Smooth muscle cell (in vitro differentiated cells): ENCODE data around the gene FOXL3. TPM values are rescaled to one million over a fixed set of nuclear protein-coding genes. Genes with fewer than 3 reads are reported as not detected.

Experiments
- DNase-seq: peaks from one replicate; lab custom pipeline; 2025; ENCODE audit not compliant: unreplicated experiment; lab: John Stamatoyannopoulos, UW
- H2AFZ ChIP-seq: fragments of 200-600 bp; sonication (generic); 2 replicates; pipeline ENCODE4 v1.6.0; 2016; ENCODE audit warnings: antibody characterized with exemption, low read depth, mild to moderate bottlenecking
- H3F3A ChIP-seq: fragments of 200-600 bp; sonication (generic); 2 replicates; pipeline ENCODE4 v1.6.0; 2017; ENCODE audit warnings: antibody characterized with exemption, low read depth
- H3K27ac ChIP-seq: fragments of 200-600 bp; sonication (generic); 2 replicates; pipeline ENCODE4 v1.5.1; 2016; ENCODE audit warnings: low read depth, mild to moderate bottlenecking
- H3K27me3 ChIP-seq: fragments of 200-600 bp; sonication (generic); 2 replicates; pipeline ENCODE4 v1.6.1; 2016; ENCODE audit warnings: low read depth, mild to moderate bottlenecking
- H3K36me3 ChIP-seq: fragments of 200-600 bp; sonication (generic); 2 replicates; pipeline ENCODE4 v1.5.1; 2016; ENCODE audit warnings: low read depth
- H3K4me1 ChIP-seq: fragments of 200-600 bp; sonication (generic); 2 replicates; pipeline ENCODE4 v1.5.1; 2016; ENCODE audit warnings: low read depth
- H3K4me2 ChIP-seq: fragments of 200-600 bp; sonication (generic); 2 replicates; pipeline ENCODE4 v1.6.0; 2016; ENCODE audit warnings: mild to moderate bottlenecking
- H3K4me3 ChIP-seq: fragments of 200-600 bp; sonication (generic); 2 replicates; pipeline ENCODE4 v1.5.1; 2016; ENCODE audit warnings: mild to moderate bottlenecking
- H3K79me2 ChIP-seq: fragments of 200-600 bp; sonication (generic); 2 replicates; pipeline ENCODE4 v1.6.0; 2016; ENCODE audit warnings: low read depth, mild to moderate bottlenecking
- H3K9ac ChIP-seq: fragments of 200-600 bp; sonication (generic); 2 replicates; pipeline ENCODE4 v1.6.0; 2016; ENCODE audit warnings: low read depth
- H3K9me3 ChIP-seq: fragments of 200-600 bp; sonication (generic); replicated peaks from 2 replicates; pipeline ENCODE4 v1.5.1; 2016; ENCODE audit warnings: low read depth
- H4K20me1 ChIP-seq: fragments of 200-600 bp; sonication (generic); 2 replicates; pipeline ENCODE4 v1.6.0; 2016; ENCODE audit warnings: low read depth
- WGBS: methylation state at CpG from one replicate; pipeline ENCODE4 v1.1.7; 2016; ENCODE audit warnings: low lambda C conversion rate; 5-methylcytosine and 5-hydroxymethylcytosine counted together
- polyA plus RNA-seq: library from polyadenylated mRNA; unstranded; fragments of >200 nt; fragmentation: Nextera tagmentation; extraction: Ambion mirVana; gene quantifications from 2 replicates; pipeline ENCODE4 v1.2.1, GENCODE V29; 2016
- total RNA-seq: library from RNA; depleted of rRNA; stranded (reverse); fragments of >200 nt; gene quantifications from 2 replicates; pipeline ENCODE4 v1.2.3, GENCODE V29; 2014
- TF ChIP-seq, protein P1 (sequence below): fragments of 200-600 bp; sonication (generic); IDR thresholded peaks from 2 replicates; pipeline ENCODE4 v1.5.1; 2017; ENCODE audit warnings: borderline replicate concordance, mild to moderate bottlenecking, antibody characterized with exemption; ENCODE audit not compliant: insufficient read depth, poor library complexity, severe bottlenecking

Gene FOXL3
- total and polyA plus RNA-seq, 2 experiments from 2014 or later = not detected

DNA sequence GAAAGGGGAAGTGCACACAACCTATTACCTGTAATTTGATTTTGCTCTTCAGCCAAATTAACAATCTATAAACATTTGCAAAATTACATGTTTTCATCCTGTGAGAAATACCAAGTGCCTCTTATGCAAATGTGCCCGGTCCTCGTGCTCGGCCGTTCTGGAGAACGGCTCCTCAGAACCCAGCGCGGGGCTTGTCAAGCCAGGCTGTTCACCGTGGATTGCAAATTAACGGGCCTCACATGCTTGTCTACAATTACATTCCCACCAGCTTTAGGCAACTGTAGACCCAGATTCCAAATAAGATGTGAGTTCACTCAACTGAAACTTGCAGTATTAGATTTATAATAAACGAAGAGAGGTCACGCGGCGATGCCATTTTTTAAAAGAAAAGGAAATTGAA lies 8.8 kb downstream of the FOXL3 start:
- no peak for DNase-seq
- H3K4me3 ChIP-seq = no peak overlapping the region
- no peaks in the 10 kb centered on the region for H3K9me3 ChIP-seq
- WGBS = 85% methylated on average over 13 of the region's 13 CpGs
- H2AFZ ChIP-seq = no peak overlapping the region
- H3K27me3 ChIP-seq = no peaks in the 10 kb centered on the region
- no peak overlapping the region for H3K9ac ChIP-seq
- TF ChIP-seq, protein P1, sequence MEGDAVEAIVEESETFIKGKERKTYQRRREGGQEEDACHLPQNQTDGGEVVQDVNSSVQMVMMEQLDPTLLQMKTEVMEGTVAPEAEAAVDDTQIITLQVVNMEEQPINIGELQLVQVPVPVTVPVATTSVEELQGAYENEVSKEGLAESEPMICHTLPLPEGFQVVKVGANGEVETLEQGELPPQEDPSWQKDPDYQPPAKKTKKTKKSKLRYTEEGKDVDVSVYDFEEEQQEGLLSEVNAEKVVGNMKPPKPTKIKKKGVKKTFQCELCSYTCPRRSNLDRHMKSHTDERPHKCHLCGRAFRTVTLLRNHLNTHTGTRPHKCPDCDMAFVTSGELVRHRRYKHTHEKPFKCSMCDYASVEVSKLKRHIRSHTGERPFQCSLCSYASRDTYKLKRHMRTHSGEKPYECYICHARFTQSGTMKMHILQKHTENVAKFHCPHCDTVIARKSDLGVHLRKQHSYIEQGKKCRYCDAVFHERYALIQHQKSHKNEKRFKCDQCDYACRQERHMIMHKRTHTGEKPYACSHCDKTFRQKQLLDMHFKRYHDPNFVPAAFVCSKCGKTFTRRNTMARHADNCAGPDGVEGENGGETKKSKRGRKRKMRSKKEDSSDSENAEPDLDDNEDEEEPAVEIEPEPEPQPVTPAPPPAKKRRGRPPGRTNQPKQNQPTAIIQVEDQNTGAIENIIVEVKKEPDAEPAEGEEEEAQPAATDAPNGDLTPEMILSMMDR = no peak
- no peak overlapping the region for H3K4me2 ChIP-seq
- no peaks in the 10 kb centered on the region for H3K79me2 ChIP-seq
- H3F3A ChIP-seq = no peaks in the 10 kb centered on the region
- H4K20me1 ChIP-seq = no peaks in the 10 kb centered on the region
- H3K36me3 ChIP-seq = no peaks in the 10 kb centered on the region
- H3K4me1 ChIP-seq = no peaks in the 10 kb centered on the region
- no peak overlapping the region for H3K27ac ChIP-seq

DNA sequence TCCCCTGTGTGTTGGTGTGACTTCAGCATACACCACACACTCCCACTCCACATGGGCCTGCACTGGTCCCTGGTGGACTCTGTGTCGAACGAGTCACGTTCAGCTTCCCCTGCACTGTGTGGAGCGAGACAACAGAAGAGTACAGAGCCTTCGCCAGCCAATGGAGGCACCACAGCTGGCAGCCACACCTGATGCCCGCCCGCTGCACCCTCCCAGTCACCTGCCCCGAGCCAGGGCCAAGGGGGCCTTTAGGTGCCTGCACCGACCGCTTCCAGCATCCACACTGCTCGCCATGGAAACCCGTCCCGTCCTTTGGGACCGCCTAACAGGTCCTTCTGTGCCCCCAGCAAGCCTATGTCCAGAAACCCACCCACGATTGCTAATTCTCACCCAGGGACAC lies 9.2 kb downstream of the FOXL3 start:
- H3K9ac ChIP-seq = no peak overlapping the region
- TF ChIP-seq, protein P1 = no peak

DNA sequence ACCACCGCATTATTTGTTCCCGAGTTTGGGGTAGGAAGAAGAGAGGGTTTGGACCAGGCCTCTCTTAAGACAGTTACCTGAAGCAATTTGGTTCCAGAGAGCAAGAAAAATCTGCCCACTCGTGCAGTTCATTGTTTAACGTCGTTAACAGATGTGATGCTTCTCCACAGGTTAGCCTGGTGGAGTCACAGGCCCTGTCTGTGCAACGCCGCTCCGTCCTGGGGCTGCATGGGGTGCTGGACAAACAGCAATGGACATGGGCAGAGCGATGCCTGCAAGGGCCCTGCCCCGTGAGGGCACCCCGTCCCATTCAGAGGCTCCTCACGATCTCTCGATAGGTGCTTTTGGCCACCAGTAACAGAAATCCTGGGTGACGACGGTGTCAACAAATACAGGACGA lies 9.7 kb downstream of the FOXL3 start:
- no peaks in the 10 kb centered on the region for H3K4me1 ChIP-seq
- 94% methylated on average over 16 of the region's 16 CpGs for WGBS
- H3K27me3 ChIP-seq = no peaks in the 10 kb centered on the region
- H2AFZ ChIP-seq = no peak overlapping the region
- no peaks in the 10 kb centered on the region for H3F3A ChIP-seq
- H3K36me3 ChIP-seq = no peaks in the 10 kb centered on the region
- no peak overlapping the region for H3K4me3 ChIP-seq
- H3K27ac ChIP-seq = no peak overlapping the region
- no peak for DNase-seq
- H3K9me3 ChIP-seq = no peaks in the 10 kb centered on the region
- H4K20me1 ChIP-seq = no peaks in the 10 kb centered on the region
- no peaks in the 10 kb centered on the region for H3K79me2 ChIP-seq
- no peak overlapping the region for H3K9ac ChIP-seq
- no peak overlapping the region for H3K4me2 ChIP-seq
- TF ChIP-seq, protein P1 = no peak

More for the DNA sequence above, 9.2 kb downstream of the FOXL3 start:
- no peaks in the 10 kb centered on the region for H3K4me1 ChIP-seq
- no peaks in the 10 kb centered on the region for H3K9me3 ChIP-seq
- H2AFZ ChIP-seq = no peak overlapping the region
- H3K79me2 ChIP-seq = no peaks in the 10 kb centered on the region
- 97% methylated on average over 14 of the region's 15 CpGs for WGBS
- DNase-seq = no peak
- H3K27ac ChIP-seq = no peak overlapping the region
- H3K27me3 ChIP-seq = no peaks in the 10 kb centered on the region
- H3K36me3 ChIP-seq = no peaks in the 10 kb centered on the region
- H3K4me3 ChIP-seq = no peak overlapping the region
- no peaks in the 10 kb centered on the region for H4K20me1 ChIP-seq
- H3F3A ChIP-seq = no peaks in the 10 kb centered on the region
- H3K4me2 ChIP-seq = no peak overlapping the region

DNA sequence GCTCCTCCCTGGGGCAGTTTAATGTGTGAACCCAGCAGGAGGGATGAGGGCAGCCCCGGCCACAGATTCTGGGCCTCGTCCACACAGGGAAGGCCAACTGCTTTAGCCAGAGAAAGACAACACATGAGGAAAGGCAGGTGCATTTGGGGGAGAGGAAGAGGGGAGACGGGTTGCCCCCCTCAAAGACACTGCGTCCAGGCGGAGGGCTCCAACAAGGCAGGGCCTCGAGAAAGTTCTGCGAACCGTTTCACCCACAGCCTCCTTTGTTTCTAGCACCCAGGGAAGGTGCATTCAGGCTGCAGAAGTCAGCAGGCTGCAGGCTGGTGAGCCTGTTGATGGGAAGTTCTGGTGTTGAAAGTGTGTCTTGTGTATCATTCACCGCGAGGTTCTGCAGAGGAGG lies 10.1 kb downstream of the FOXL3 start:
- no peak overlapping the region for H2AFZ ChIP-seq
- TF ChIP-seq, protein P1 = no peak
- H3K27ac ChIP-seq = no peak overlapping the region
- no peaks in the 10 kb centered on the region for H4K20me1 ChIP-seq
- H3K4me3 ChIP-seq = no peak overlapping the region
- H3K79me2 ChIP-seq = no peaks in the 10 kb centered on the region
- no peak overlapping the region for H3K4me2 ChIP-seq
- no peaks in the 10 kb centered on the region for H3K27me3 ChIP-seq
- no peaks in the 10 kb centered on the region for H3K4me1 ChIP-seq
- no peak for DNase-seq
- H3F3A ChIP-seq = no peaks in the 10 kb centered on the region
- WGBS = 90% methylated on average over 10 of the region's 10 CpGs
- no peaks in the 10 kb centered on the region for H3K9me3 ChIP-seq
- H3K9ac ChIP-seq = no peak overlapping the region
- H3K36me3 ChIP-seq = no peaks in the 10 kb centered on the region
